Measurements from ENCODE around the gene ACIN1.
"Not testable (repeated sequence)": the region's sequence is repeated elsewhere in the genome, so short reads cannot be mapped to it uniquely, and the experiment has no call there.

The ACIN1 gene

DNA sequence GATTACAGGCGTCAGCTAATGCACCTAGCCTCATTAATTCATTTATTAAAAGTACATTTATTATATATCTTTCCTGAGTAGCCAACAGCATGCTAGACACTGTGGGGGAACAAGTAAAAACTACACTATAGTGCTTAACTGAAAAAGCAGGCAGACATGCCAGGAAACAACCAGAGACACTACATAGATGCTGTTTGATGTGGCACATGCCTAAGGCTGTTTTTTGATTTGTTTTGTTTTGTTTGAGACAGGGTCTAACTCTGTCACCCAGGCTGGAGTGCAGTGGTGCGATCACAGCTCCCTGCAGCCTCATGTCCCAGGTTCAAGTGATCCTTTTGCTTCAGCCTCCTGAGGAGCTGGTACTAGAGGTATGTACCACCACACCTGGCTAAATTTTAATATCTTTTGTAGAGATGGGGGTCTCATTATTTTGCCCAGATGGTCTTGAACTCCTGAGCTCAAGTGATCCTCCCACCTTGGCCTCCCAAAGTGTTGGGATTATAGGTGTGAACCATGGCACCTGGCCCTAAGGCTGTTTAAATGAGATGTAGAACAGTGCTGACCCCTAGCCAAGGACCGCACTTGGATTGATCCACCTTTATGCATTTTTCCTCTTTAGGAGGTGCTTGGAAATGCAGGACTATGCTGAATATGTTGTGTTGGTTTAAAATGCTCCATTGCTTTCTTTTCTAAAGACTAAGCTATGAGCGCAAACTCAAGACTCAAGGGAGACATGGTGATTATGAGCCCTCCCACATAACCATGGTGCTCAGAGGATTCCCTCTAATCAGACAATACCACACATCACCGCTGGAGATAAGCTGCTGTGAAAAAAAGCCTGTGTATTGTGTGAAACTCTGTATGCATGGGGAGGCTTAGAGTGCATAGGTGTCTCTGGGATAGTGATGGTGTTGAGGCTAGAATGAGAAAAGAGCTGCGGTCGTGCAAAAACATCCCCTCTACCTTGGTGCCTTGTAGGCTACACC, 74.5 kb downstream of the ACIN1 start:
- no peak for DNase-seq (ENCODE audit: low read depth in 4 of 4, low spot score in 1 of 4)

DNA sequence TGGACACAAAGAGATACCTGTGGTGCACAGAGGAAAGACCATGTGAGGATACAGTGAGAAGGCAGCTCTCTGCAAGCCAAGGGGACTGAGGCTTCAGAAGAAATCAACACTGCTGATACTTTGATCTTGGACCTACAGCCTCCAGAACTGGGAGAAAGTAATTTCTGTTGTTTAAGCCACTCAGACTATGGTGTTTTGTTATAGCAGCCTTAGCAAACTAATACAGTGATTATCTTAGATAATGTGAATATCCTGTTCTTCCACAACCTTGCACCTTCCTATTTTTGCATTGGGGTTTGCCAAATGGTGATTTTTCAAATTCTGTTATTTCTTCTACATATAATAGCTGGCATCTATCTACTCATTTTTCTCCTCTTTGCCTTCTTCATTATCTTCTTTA, 76.8 kb downstream of the ACIN1 start:
- no peak for DNase-seq (ENCODE audit: low read depth in 4 of 4, low spot score in 1 of 4)

DNA sequence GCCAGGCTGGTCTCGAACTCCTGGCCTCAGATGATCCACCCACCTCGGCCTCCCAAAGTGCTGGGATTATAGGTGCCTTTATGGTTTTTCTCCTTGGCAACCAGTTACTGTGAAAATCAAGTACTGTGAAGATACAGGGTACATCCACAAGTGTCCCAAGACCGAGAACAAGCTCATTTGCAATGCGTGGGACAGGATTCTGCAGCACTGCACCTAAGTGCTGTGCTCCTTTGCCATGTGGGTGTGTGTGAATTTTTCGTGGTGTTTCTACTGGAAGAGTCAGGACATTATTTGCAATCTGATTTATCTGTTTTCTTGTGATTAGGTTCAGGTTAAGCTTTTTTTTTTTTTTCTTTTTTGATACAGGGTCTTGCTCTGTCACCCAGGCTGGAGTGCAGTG, 77.8 kb downstream of the ACIN1 start:
- no peak for DNase-seq (ENCODE audit: low read depth in 4 of 4, low spot score in 1 of 4)

DNA sequence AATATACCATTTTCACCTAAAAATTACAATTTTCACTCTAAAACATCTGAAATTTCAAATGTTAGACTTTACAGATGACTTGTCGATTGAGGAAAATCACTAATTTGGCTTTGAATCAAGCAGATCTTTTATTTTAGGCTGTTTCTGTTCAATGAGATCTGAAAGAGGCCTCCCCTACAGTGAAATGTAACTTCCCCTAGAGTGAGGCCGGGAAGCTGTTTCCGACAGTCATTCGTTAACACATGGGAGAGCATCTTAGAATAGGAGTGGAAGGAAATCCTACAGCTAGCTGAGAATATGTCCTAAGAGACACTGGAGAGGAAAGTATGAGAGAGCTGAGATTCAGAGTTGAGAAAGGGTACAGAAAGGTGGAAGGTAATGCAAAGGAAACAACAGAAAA, 79.3 kb downstream of the ACIN1 start:
- DNase-seq (ENCODE audit: low read depth in 4 of 4, low spot score in 1 of 4), result no peak

DNA sequence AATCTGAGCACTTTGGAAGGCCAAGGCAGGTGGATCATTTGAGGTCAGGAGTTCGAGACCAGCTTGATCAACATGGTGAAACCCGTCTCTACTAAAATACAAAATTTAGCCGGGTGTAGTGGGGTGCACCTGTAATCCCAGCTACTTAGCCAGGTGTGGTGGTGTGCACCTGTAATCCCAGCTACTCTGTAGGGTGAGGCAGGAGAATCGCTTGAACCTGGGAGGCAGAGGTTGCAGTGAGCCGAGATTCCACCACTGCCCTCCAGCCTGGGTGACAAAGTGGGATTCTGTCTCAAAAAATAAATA, 81.2 kb downstream of the ACIN1 start:
- not testable (repeated sequence) for DNase-seq (ENCODE audit: low read depth in 4 of 4, low spot score in 1 of 4)

DNA sequence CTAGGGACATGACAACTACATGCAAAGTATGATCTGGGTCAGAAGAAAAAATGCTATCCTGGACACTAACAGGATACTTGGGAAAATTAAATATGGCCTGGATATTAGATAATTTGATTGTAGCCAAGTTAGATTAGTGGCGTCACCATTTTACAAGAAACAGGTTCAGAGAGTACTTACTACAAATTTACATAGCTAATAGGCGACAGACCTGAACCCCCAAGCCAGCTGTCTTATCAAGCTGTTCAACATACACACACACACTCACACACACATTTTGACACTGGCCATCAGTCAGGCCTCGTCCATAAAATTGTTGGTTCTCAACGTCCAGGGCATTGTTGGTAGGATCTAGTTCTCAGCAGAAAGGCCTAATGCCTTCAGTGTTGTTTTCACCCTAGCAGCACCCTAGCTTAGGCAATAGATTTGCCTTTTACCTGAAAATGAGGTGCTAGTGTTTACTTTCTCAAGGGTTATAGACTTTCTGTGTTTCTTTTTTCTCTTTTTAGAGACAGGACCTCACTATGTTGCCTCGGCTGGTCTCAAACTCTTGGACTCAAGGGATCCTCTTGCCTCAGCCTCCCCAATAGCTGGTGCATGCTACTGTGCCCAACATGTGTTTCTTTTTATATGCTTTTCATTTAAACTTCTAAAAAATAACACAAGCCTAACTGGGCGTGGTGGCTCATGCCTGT, 81.7 kb downstream of the ACIN1 start:
- DNase-seq (ENCODE audit: low read depth in 4 of 4, low spot score in 1 of 4), result no peak

DNA sequence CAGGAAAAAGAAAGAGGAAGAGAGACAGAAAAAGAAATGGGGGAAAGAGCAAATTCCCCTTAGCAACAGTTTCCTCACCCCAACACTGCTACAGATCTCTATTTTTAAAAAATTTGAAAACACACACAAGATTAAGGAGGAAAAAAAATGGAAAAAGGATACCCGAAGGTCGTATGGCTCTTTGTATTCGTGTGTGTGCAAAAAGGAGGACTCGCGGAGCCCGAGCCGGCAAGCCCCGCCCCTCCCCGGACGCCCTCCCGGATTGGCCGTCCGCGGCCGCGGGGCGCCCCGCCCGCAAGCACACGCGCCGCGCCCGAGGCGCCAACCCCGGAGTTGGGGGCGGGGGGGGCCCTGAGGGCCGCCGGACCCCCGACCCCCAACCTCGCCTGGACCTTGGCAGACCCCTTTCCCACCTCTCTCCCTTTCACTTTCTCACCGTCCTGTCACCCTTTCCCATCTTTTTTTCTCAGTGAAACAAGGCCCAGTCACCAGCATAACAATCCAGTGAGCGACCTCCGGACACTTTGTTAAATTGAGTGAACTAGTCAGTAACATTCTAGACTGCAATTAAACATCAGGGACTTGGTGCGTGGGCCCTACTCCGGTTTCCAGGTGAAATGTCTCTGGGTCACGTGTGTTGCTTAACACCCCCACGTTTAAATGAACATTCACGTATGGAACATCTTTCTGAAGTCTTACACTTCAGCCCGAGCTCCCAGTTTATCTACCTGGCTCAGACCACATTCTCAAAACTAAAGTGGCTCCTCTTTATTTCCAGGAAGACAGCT, 84.8 kb downstream of the ACIN1 start, which contains the start of gene C14orf93:
Gene C14orf93 (minus strand): TSS at position 205 of the 788 bp plus-strand sequence. CDS start 11,120 bp downstream, outside the sequence.
- peak; percentile 56 to 85 (median 65) for DNase-seq (ENCODE audit: low read depth in 4 of 4, low spot score in 1 of 4)

DNA sequence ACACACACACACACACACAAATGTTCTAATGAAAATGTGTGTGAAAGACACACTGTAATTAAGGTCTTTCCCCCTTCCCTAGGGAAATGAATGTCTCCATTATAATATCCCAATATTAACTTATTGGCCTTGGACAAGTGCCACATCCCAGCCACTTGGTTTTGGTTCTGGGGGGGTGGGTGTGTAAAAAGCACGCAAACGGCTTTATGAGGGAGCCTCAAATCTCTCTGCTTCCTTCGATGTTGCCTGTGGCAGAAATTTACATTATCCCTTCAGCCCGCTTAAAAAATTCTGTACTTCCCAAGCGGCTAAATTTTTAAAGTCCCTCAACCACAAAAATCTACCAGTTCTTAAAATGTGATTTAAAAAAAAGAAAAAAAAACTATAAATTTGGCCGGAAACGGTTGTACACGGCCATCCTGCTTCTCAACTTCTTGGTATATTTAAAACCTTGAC, 85.4 kb downstream of the ACIN1 start:
- DNase-seq (ENCODE audit: low read depth in 4 of 4, low spot score in 1 of 4), result no peak

DNA sequence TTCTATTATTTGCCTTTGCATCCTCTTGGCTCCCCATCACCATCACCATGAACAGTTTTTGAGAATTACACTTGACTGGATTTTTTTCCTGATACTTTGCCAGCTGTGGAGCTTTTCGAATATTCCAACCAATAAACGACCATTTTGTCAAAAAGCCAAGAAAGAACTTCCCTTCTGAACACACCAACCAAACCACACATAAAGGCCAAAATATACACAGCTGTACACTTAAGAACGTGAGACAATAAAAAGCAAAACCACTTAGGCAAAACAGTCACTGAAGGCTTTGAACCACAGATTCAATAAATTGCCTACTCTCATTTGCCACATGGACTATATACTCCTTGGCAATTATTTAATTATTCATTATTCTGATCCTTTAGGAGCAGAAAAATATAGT, 86.1 kb downstream of the ACIN1 start:
- no peak for DNase-seq (ENCODE audit: low read depth in 4 of 4, low spot score in 1 of 4)

Data from stimulated activated CD4-positive, alpha-beta T cell treated with anti-CD3 and anti-CD28 coated beads, Interleukin-1b, Interleukin-23, amount 100 ng/mL, for 24 hours (primary cell).